ENCODE measurements around the gene ZNF430. TPM values are rescaled to one million over a fixed set of nuclear protein-coding genes. Genes with fewer than 3 reads are reported as not detected.
"Not testable (repeated sequence)": the region's sequence is repeated elsewhere in the genome, so short reads cannot be mapped to it uniquely, and the experiment has no call there.

ZNF430 gene
- 23.6 and 26.2 TPM in 2 replicates for total RNA-seq

DNA sequence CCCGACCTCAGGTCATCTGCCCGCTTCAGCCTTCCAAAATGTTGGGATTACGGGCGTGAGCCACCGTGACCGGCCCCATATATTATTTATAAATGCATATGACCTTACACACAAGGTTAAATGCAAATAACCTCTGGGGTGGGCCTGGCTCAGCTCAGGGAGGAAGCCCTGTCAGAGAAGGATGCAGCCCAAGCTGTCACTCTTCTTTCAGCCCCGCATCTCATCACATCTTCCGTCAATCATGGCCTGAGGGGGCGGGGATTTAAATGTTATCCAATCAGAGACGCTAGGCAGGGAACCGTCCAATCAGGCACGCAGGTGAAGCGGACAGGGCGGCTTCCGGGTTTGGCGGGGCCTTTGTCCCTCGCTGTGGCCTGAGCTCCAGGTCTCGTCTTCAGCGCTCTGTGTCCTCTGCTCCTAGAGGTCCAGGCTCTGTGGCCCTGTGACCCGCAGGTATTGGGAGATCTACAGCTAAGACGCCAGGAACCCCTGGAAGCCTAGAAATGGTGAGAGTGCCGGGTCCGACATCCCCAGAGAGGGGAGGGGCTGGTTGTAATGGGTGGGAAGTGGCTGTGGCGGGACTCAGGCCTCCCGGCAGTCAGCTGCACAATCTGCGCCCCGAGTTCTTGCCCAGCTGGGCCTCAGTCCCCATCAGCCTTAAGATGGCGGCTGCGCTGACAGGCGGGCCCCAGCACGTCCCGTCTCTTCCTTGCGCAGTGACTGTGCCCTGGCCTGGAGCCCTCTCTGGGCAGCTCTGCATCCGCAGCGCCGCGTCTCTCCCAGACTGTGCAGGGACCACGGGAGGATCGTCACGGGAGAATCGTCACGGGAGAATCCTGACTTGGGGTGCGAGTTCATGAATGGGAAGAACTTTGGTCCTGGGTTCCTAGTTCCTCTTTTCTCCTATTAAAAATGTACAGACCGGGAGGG is at the start of gene ZNF430:
TSS of gene ZNF430 (plus strand) at position 360 of the 930 bp plus-strand sequence. CDS start at position 504, 144 bp downstream.
- intact Hi-C loops (cut with micrococcal nuclease), result loop anchor here (1.0 to 10.0 kb wide), 16 partner anchors 8 to 1426 kb away; partner anchors contain the start of genes ZNF100, ZNF101, ZNF429 and ZNF43

GRCh38 chr19:20992788-20993187 is 27.7 kb upstream of the ZNF430 start:
- intact Hi-C loops (cut with micrococcal nuclease), result not testable (repeated sequence)

GRCh38 chr19:20999731-21000352 is 20.6 kb upstream of the ZNF430 start:
- intact Hi-C loops (cut with micrococcal nuclease), result loop anchor here (1.0 to 5.0 kb wide), 6 partner anchors 20 to 852 kb away; partner anchors contain the start of genes ZNF430, ZNF493, ZNF714 and ZNF85

- intact Hi-C loops (cut with micrococcal nuclease), result loop anchor here (1.0 to 10.0 kb wide), 9 partner anchors 376 to 1426 kb away; partner anchors contain the start of genes ZNF101, ZNF429, ZNF43 and ZNF493
Observed at GRCh38 chr19:21021238-21021637, 781 bp downstream of the ZNF430 start.

DNA sequence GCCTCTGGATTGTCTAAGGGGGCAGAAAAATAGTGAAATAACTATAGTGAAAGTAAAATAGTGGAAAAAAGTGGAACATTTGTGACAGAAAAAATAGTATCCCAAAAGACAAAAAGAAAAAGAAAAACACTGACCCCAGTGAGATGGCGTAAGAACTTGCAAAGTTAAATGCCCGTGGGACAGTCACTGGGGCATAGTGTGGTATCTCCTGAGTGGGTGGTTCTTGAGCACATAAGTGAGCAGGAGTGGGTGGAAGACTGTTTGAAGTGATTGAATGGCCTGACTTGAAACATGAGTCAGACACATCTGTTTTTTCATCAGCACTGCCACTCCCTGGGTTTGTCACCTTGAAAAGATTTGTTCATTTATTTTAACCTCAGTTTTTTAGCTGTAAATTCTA is 2.5 kb downstream of the ZNF430 start:
- intact Hi-C loops (cut with micrococcal nuclease), result loop anchor here (5.0 to 10.0 kb wide), 4 partner anchors 598 to 1428 kb away; partner anchors contain the start of genes ZNF101 and ZNF93

- intact Hi-C loops (cut with micrococcal nuclease), result loop anchor here (5.0 to 10.0 kb wide), 4 partner anchors 599 to 1429 kb away; partner anchors contain the start of genes ZNF101 and ZNF93
Observed at GRCh38 chr19:21023901-21024300, 3.4 kb downstream of the ZNF430 start.

DNA sequence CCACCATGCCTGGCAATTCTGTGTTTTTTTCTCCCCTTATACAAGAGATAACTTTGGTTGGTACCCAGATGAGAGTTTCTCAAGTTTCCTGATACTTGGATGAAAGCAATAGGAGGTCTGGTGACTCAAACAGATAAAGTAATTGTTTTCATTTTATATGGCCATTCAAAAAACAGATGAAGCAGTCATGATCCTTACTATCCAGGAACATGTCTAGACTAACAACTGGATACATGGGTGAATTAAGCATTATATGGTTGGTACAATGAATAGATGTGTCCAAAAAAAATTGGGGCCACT is 8.5 kb downstream of the ZNF430 start:
- intact Hi-C loops (cut with micrococcal nuclease), result loop anchor here (1.0 to 10.0 kb wide), 4 partner anchors 9 to 1434 kb away; partner anchors contain the start of gene ZNF430

GRCh38 chr19:21045028-21045427 is 24.6 kb downstream of the ZNF430 start:
- intact Hi-C loops (cut with micrococcal nuclease), result no loop called here

DNA sequence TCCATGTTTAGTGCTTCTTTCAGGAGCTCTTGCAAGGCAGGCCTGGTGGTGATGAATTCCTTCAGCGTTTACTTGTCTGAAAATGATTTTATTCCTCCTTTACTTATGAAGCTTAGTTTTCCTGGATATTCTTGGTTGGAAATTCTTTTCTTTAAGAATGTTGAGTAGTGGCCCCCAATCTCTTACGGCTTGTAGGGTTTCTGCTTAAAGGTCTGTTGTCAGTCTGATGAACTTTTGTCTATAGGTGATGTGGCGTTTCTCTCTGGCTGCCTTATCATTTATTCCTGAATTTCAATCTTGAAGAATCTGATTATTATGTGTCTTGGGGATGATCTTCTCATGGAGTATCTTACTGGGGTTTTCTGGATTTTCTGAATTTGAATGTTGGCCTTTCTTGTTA is 26.0 kb downstream of the ZNF430 start:
- intact Hi-C loops (cut with micrococcal nuclease), result no loop called here

DNA sequence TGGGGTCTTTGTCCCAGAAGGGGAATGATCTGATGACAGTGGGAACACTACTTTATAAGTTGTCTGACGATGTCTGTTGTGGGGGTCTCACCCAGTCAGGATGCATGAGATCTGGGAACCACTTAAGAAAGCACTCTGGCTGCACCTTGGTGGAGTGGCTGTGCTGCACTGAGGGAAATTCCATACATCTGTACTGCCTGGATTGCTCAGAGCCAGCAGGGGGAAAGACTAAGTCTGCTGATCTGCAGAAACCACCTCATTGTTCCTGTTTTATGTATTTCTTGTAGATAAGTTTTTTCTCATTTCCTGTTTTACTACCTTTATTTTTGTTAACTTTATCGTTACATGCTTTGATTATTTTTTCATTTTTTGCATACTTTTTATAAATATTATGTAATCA is 27.3 kb downstream of the ZNF430 start:
- intact Hi-C loops (cut with micrococcal nuclease), result no loop called here

DNA sequence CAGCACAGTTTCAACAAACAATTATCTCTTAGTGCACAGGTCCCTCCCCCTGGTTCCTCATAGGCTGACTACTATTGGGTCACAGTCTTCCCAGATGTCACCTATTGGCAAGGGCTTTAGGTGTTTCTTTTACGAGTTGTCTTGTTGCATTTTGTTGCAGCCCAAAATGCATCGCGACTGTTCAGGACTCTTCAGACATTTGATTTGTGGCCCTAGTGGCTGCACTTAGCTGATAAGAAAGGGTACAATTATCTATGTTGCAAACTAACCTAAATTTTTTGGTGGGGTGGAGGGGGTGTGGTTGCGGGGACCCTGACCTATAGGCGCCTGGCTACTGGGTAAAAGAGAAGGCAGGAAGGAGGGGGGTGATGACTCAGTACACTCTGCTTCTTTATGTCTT is 32.4 kb downstream of the ZNF430 start:
- intact Hi-C loops (cut with micrococcal nuclease), result no loop called here

GRCh38 chr19:21065336-21065735 is 44.9 kb downstream of the ZNF430 start:
- intact Hi-C loops (cut with micrococcal nuclease), result no loop called here

GRCh38 chr19:21082011-21082975 is 61.8 kb downstream of the ZNF430 start, which contains the start of gene ZNF714:
ZNF714 (plus strand) TSS chr19:21082203; CDS start chr19:21098269, 16,066 bp downstream.
- intact Hi-C loops (cut with micrococcal nuclease), result loop anchor here (1.0 to 10.0 kb wide), 11 partner anchors 59 to 755 kb away; partner anchors contain the start of genes ZNF100, ZNF429, ZNF43 and ZNF430

DNA sequence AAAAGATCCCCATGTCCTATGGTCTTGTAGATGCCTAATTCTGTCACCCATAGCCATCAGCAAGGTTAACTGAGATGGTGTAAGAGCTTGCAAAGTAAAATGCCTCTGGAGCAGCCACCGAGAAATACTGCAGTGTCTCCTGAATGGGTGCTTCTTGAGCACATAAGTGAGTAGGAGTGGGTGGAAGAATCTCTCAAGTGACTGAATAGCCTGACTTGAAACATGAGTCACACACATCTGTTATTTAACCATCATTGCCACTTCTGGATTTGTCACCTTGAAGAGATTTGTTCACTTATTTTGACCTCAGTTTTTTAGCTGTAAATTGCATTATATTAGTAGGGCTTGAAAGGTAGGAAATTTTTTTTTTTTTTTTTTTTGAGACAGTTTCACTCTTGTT is 63.9 kb downstream of the ZNF430 start:
- intact Hi-C loops (cut with micrococcal nuclease), result loop anchor here (5.0 to 10.0 kb wide), 3 partner anchors 240 to 753 kb away; partner anchors contain the start of genes ZNF100, ZNF43 and ZNF708

GRCh38 chr19:21087871-21088270 is 67.4 kb downstream of the ZNF430 start:
- intact Hi-C loops (cut with micrococcal nuclease), result loop anchor here (10.0 kb wide), 1 partner anchor 237 kb away; the partner anchor contains the start of gene ZNF708

- intact Hi-C loops (cut with micrococcal nuclease), result loop anchor here (1.0 kb wide), 1 partner anchor 61 kb away; no protein-coding TSS in a partner anchor
Observed at GRCh38 chr19:21092109-21092508, 71.7 kb downstream of the ZNF430 start.

GRCh38 chr19:21094347-21095025 is 74.0 kb downstream of the ZNF430 start:
- intact Hi-C loops (cut with micrococcal nuclease), result no loop called here

DNA sequence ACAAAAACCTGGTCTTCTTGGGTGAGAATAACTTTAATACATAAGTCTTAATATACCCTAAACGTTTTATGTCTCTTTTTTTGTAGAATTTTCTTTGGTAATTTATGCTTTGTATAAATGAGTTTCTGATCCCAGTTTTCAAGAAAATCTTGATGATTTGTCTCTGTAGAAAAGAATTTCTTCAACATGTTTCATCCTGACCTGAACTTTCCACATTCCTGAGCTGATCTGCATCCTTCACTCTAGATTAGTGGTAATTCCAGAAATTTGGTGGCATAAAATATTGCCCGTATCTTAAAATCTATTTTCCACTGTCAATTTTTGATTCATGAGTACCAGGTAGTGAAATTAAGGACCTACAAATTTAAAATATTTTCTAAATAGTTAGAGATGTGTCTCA is 77.8 kb downstream of the ZNF430 start:
- intact Hi-C loops (cut with micrococcal nuclease), result no loop called here

- intact Hi-C loops (cut with micrococcal nuclease), result no loop called here
Observed at GRCh38 chr19:21101521-21102242, 81.2 kb downstream of the ZNF430 start.
